HepG2 (cell line): ENCODE measurements around the gene LITAFD. TPM values are rescaled to one million over a fixed set of nuclear protein-coding genes. Genes with fewer than 3 reads are reported as not detected.

Experiments
- AKAP8 ChIP-seq: sonication (generic); formaldehyde crosslinking; IDR thresholded peaks from 2 replicates; pipeline ENCODE4 v1.5.1; 2020; ENCODE audit warnings: mild to moderate bottlenecking, missing genetic modification reagents
- CCAR2 ChIP-seq: fragments of 200-400 bp; formaldehyde crosslinking; optimal IDR thresholded peaks from 2 replicates; pipeline ENCODE3; 2018; ENCODE audit warnings: low read depth, mild to moderate bottlenecking, low read length, moderate library complexity
- CHD2 ChIP-seq: IDR thresholded peaks from 2 replicates; pipeline ENCODE4 v1.6.1; 2011; ENCODE audit warnings: low read depth, low read length, improper control_type of control experiment
- GABPA ChIP-seq, 2 experiments: IDR thresholded peaks; 2 replicates each; pipeline ENCODE4 v1.6.1; 2011 to 2016; ENCODE audit warnings: low read depth in 2 of 2, low read length in 1 of 2, missing biosample characterization in 1 of 2, missing genetic modification characterization in 1 of 2
- KAT7 ChIP-seq: IDR thresholded peaks from 2 replicates; pipeline ENCODE4 v1.6.1; 2018; ENCODE audit warnings: borderline replicate concordance, missing compliant biosample characterization
- KDM3A ChIP-seq: IDR thresholded peaks from 2 replicates; pipeline ENCODE4 v1.6.1; 2018; ENCODE audit warnings: low read depth, missing compliant biosample characterization
- KDM4B ChIP-seq: sonication (generic); formaldehyde crosslinking; IDR thresholded peaks from 2 replicates; pipeline ENCODE4 v1.4.0; 2020; ENCODE audit warnings: missing genetic modification reagents
- MLX ChIP-seq: IDR thresholded peaks from 2 replicates; pipeline ENCODE4 v1.6.1; 2016
- MYPOP ChIP-seq: sonication (generic); formaldehyde crosslinking; IDR thresholded peaks from 2 replicates; pipeline ENCODE4 v1.8.1; 2023; ENCODE audit warnings: mild to moderate bottlenecking, moderate library complexity, missing genetic modification reagents
- NFRKB ChIP-seq: fragments of 450-650 bp; IDR thresholded peaks from 2 replicates; pipeline ENCODE4 v1.6.1; 2017
- NPAS2 ChIP-seq: sonication (generic); formaldehyde crosslinking; IDR thresholded peaks from 2 replicates; pipeline ENCODE4 v1.8.0; 2022; ENCODE audit warnings: mild to moderate bottlenecking, missing genetic modification reagents, borderline replicate concordance
- PAXIP1 ChIP-seq: sonication (generic); formaldehyde crosslinking; conservative IDR thresholded peaks from 2 replicates; pipeline ENCODE4 v1.4.0; 2020; ENCODE audit warnings: mild to moderate bottlenecking, missing genetic modification reagents, moderate library complexity
- PLRG1 ChIP-seq: fragments of 450-650 bp; conservative IDR thresholded peaks from 2 replicates; pipeline ENCODE4 v1.6.1; 2016
- RFXANK ChIP-seq: IDR thresholded peaks from 2 replicates; pipeline ENCODE4 v1.6.1; 2016
- ZFAT ChIP-seq: sonication (generic); formaldehyde crosslinking; conservative IDR thresholded peaks from 2 replicates; pipeline ENCODE4 v1.8.1; 2023; ENCODE audit warnings: missing genetic modification reagents, inconsistent platforms
- ZFX ChIP-seq: sonication (generic); formaldehyde crosslinking; IDR thresholded peaks from 2 replicates; pipeline ENCODE4 v1.4.0; 2020; ENCODE audit warnings: mild to moderate bottlenecking, low read depth, missing genetic modification reagents, moderate library complexity
- ZFY ChIP-seq: sonication (generic); formaldehyde crosslinking; IDR thresholded peaks from 2 replicates; pipeline ENCODE4 v1.4.0; 2020; ENCODE audit warnings: missing genetic modification reagents
- ZNF280D ChIP-seq: sonication (generic); formaldehyde crosslinking; IDR thresholded peaks from 2 replicates; pipeline ENCODE4 v1.5.1; 2020; ENCODE audit warnings: mild to moderate bottlenecking, missing genetic modification reagents
- ZNF597 ChIP-seq: sonication (generic); formaldehyde crosslinking; IDR thresholded peaks from 2 replicates; pipeline ENCODE4 v1.5.0; 2020; ENCODE audit warnings: missing genetic modification reagents
- ZNF782 ChIP-seq: sonication (generic); formaldehyde crosslinking; IDR thresholded peaks from 2 replicates; pipeline ENCODE4 v1.4.0; 2020; ENCODE audit warnings: missing genetic modification reagents, mild to moderate bottlenecking, borderline replicate concordance
- polyA plus RNA-seq, 8 experiments: library from polyadenylated mRNA; depleted of rRNA in 3 of 8; stranded (reverse) in 7 of 8; unstranded in 1 of 8; fragments of >200 nt; fragmentation: Illumina TruSeq in 4 of 8; extraction: Trizol in 4 of 8; gene quantifications; 2 replicates each; pipeline versions ENCODE4 v1.2.1 to v1.2.3, GENCODE V29; 2011 to 2016; ENCODE audit warnings: low read depth in 4 of 8, missing spikeins in 1 of 8, mixed read lengths in 1 of 8; ENCODE audit not compliant: insufficient read depth in 1 of 8
- total RNA-seq, 5 experiments: library from RNA; depleted of rRNA; stranded (reverse); fragments of >200 nt; fragmentation: Illumina TruSeq; extraction: Trizol; gene quantifications; 2 replicates each; pipeline ENCODE4 v1.2.3, GENCODE V29; 2016; ENCODE audit warnings: low read depth in 1 of 5

The LITAFD gene
- total and polyA plus RNA-seq, 2 of the 13 experiments (the other 11 are each of a cell fraction or from before 2014, with no cell fraction given): not detected

- TF ChIP-seq PAXIP1 (peak; percentile 86), MYPOP (CRISPR knock-in tag) (0 out of 2 replicates have a peak, but pooled peaks have one; percentile 42), ZFY (peak; percentile 89), GABPA (IDR thresholded peaks at IDR 0.05; ENCODE audit: low read depth, low read length) (no peak), GABPA (CRISPR knock-in tag; IDR thresholded peaks at IDR 0.05; ENCODE audit: low read depth) (peak; percentile 69), KDM3A (CRISPR knock-in tag) (peak; percentile 90), NPAS2 (CRISPR knock-in tag) (no peak), MLX (peak; percentile 90), ZNF782 (CRISPR knock-in tag) (peak; percentile 80; the same call in 1 of the 2 replicates), ZNF597 (CRISPR knock-in tag) (no peak), CCAR2 (no peak), KDM4B (CRISPR knock-in tag) (peak; percentile 84), PLRG1 (no peak), NFRKB (no peak), RFXANK (CRISPR knock-in tag) (peak; percentile 85; the same call in 1 of the 2 replicates), AKAP8 (peak; percentile 97), ZFX (peak; percentile 95), ZFAT (CRISPR knock-in tag) (no peak), CHD2 (no peak), KAT7 (CRISPR knock-in tag) (0 out of 2 replicates have a peak, but pooled peaks have one; percentile 46), ZNF280D (CRISPR knock-in tag) (0 out of 2 replicates have a peak, but pooled peaks have one; percentile 46)
Measured at GRCh38 chr16:8850279-8850885, 31.8 kb upstream of the LITAFD start (continued).
